OCI-LY3 (cell line): Measurements from ENCODE around the gene TRABD2A.
"Not testable (repeated sequence)": the region's sequence is repeated elsewhere in the genome, so short reads cannot be mapped to it uniquely, and the experiment has no call there.

Source experiments
- H2AFZ ChIP-seq: fragments of 200-600, 300-600 bp; shearing (Covaris generic); 2 replicates; pipeline ENCODE4 v1.6.0; 2014; ENCODE audit warnings: antibody characterized with exemption, low read depth, low read length
- H3K27ac ChIP-seq: fragments of 200-600, 300-600 bp; sonication (generic); 2 replicates; pipeline ENCODE4 v1.5.1; 2014; ENCODE audit warnings: mild to moderate bottlenecking, low read length, moderate library complexity, mixed read lengths
- H3K27me3 ChIP-seq: fragments of 200-600, 300-600 bp; sonication (generic); 2 replicates; pipeline ENCODE4 v1.6.1; 2014; ENCODE audit warnings: low read depth, low read length, mixed read lengths
- H3K36me3 ChIP-seq: fragments of 200-600, 300-600 bp; sonication (generic); replicated peaks from 2 replicates; pipeline ENCODE3; 2014; ENCODE audit warnings: low read depth, low read length, mixed read lengths
- H3K4me1 ChIP-seq: fragments of 300-600, 200-600 bp; sonication (generic); 2 replicates; pipeline ENCODE4 v1.6.1; 2014; ENCODE audit warnings: low read length, mixed read lengths
- H3K4me2 ChIP-seq: fragments of 200-600, 300-600 bp; sonication (generic); 2 replicates; pipeline ENCODE4 v1.6.1; 2014; ENCODE audit warnings: low read length, mixed read lengths
- H3K4me3 ChIP-seq: fragments of 300-600, 200-600 bp; sonication (generic); 2 replicates; pipeline ENCODE4 v1.5.1; 2014; ENCODE audit warnings: antibody characterized with exemption, mild to moderate bottlenecking, low read length, moderate library complexity
- H3K79me2 ChIP-seq: fragments of 300-600, 200-600 bp; shearing (Covaris generic); 2 replicates; pipeline ENCODE4 v1.6.1; 2014; ENCODE audit warnings: mild to moderate bottlenecking, low read length, mixed read lengths
- H3K9ac ChIP-seq: fragments of 300-600, 200-600 bp; shearing (Covaris generic); 2 replicates; pipeline ENCODE4 v1.6.0; 2014; ENCODE audit warnings: mild to moderate bottlenecking, low read length, moderate library complexity
- H3K9me3 ChIP-seq: fragments of 200-600, 300-600 bp; shearing (Covaris generic); 2 replicates; pipeline ENCODE4 v1.6.1; 2014; ENCODE audit warnings: low read length, mixed read lengths; ENCODE audit not compliant: insufficient read depth
- H4K20me1 ChIP-seq: fragments of 200-600, 300-600 bp; sonication (generic); 2 replicates; pipeline ENCODE4 v1.6.1; 2016; ENCODE audit warnings: low read length, mixed read lengths; ENCODE audit not compliant: insufficient read depth
- EZH2phosphoT487 ChIP-seq: fragments of 200-600 bp; shearing (Covaris generic); IDR thresholded peaks from 2 replicates; pipeline ENCODE4 v1.6.1; 2018; ENCODE audit warnings: antibody characterized with exemption, mixed run types, low read depth
- TF ChIP-seq, protein P1 (sequence below): fragments of 200-600, 300-600 bp; sonication (generic); IDR thresholded peaks from 2 replicates; pipeline ENCODE4 v1.5.1; 2014; ENCODE audit warnings: antibody characterized with exemption, low read length, low read depth

TRABD2A gene

GRCh38 chr2:84875213-84875560 lies 5.7 kb downstream of the TRABD2A start:
- Histone ChIP-seq H3K4me3 (no peak overlapping the region), H3K4me2 (no peak overlapping the region), H3K79me2 (peaks cover 7% of the 10 kb centered on the region; the same call in 1 of the 2 replicates), H3K9ac (no peak overlapping the region), H4K20me1 (peaks cover 4% of the 10 kb centered on the region; the same call in 1 of the 2 replicates), H3K9me3 (no peaks in the 10 kb centered on the region), H3K4me1 (peaks cover 10% of the 10 kb centered on the region), H3K36me3 (peaks cover 5% of the 10 kb centered on the region), H3K27me3 (no peaks in the 10 kb centered on the region), H2AFZ (no peak overlapping the region), H3K27ac (no peak overlapping the region)
- TF ChIP-seq, protein P1, sequence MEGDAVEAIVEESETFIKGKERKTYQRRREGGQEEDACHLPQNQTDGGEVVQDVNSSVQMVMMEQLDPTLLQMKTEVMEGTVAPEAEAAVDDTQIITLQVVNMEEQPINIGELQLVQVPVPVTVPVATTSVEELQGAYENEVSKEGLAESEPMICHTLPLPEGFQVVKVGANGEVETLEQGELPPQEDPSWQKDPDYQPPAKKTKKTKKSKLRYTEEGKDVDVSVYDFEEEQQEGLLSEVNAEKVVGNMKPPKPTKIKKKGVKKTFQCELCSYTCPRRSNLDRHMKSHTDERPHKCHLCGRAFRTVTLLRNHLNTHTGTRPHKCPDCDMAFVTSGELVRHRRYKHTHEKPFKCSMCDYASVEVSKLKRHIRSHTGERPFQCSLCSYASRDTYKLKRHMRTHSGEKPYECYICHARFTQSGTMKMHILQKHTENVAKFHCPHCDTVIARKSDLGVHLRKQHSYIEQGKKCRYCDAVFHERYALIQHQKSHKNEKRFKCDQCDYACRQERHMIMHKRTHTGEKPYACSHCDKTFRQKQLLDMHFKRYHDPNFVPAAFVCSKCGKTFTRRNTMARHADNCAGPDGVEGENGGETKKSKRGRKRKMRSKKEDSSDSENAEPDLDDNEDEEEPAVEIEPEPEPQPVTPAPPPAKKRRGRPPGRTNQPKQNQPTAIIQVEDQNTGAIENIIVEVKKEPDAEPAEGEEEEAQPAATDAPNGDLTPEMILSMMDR, result no peak
- no peak for TF ChIP-seq EZH2phosphoT487

DNA sequence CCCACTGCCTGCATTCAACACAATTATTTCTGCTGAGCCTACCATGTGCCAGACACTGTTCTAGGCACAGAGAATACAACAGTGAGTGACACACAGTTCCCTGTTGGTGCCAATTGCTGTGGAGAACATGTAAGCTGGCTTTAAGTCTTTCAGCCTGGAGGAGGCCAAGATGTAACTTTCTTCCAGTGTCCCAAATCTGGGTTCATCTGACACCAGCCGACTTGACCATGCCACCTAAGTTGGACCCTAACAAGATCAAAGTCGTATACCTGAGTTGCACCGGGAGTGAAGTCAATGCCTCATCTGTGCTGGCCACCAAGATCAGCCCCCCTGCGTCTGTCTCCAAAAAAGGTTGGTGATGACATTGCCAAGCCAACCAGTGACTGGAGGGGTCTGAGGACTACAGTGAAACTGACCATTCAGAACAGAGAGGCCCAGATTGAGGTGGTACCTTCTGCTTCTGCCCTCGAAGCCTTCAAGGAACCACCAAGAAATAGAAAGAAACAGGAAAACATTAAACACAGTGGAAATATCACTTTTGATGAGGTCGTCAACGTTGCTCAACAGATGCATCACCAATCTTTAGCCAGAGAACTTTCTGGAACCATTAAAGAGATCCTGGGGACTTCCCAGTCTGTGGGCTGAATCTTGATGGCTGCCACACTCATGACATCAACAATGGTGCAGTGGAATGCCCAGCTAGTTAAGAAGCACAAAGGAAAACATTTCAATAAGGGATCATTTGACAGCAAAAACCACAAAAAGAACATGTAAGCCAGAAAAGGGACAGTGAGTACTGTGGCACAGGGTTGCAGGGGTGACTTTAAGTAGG lies 6.3 kb downstream of the TRABD2A start:
- peaks cover 10% of the 10 kb centered on the region for H3K4me1 ChIP-seq
- H3K27ac ChIP-seq, result no peak overlapping the region
- H3K9me3 ChIP-seq, result no peaks in the 10 kb centered on the region
- peaks cover 7% of the 10 kb centered on the region; the same call in 1 of the 2 replicates for H3K79me2 ChIP-seq
- H3K27me3 ChIP-seq, result no peaks in the 10 kb centered on the region
- H3K4me3 ChIP-seq, result no peak overlapping the region
- TF ChIP-seq, protein P1, result no peak
- TF ChIP-seq EZH2phosphoT487, result no peak
- H3K36me3 ChIP-seq, result peaks cover 5% of the 10 kb centered on the region
- peaks cover 4% of the 10 kb centered on the region; the same call in 1 of the 2 replicates for H4K20me1 ChIP-seq
- no peak overlapping the region for H2AFZ ChIP-seq
- no peak overlapping the region for H3K9ac ChIP-seq
- H3K4me2 ChIP-seq, result no peak overlapping the region

DNA sequence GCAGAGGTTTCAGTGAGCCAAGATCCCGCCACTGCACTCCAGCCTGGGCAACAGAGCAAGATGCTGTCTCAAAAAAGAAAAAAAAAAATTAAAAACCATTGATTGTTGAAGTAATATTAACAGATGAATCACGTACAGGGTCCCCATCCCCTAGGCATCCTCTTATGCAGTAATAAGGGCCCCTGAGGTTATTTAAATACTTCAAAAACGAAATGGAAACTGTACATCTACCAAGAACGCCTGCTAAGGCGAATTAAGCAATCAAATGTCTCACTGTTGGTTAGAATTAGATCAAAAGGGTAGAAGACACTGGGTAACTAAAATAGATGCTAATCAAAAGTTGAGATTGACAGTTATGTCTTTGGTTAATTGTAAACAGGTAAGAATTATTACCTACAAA lies 7.5 kb downstream of the TRABD2A start:
- H3K27me3 ChIP-seq, result no peaks in the 10 kb centered on the region
- H3K9ac ChIP-seq, result no peak overlapping the region
- peaks cover 5% of the 10 kb centered on the region for H3K36me3 ChIP-seq
- no peak overlapping the region for H3K4me2 ChIP-seq
- H3K4me1 ChIP-seq, result no peaks in the 10 kb centered on the region
- TF ChIP-seq, protein P1, result no peak
- TF ChIP-seq EZH2phosphoT487, result no peak
- peaks cover 3% of the 10 kb centered on the region; the same call in 1 of the 2 replicates for H3K79me2 ChIP-seq
- peaks cover 4% of the 10 kb centered on the region; the same call in 1 of the 2 replicates for H4K20me1 ChIP-seq
- H3K9me3 ChIP-seq, result no peaks in the 10 kb centered on the region
- no peak overlapping the region for H3K27ac ChIP-seq
- H3K4me3 ChIP-seq, result no peak overlapping the region
- no peak overlapping the region for H2AFZ ChIP-seq

DNA sequence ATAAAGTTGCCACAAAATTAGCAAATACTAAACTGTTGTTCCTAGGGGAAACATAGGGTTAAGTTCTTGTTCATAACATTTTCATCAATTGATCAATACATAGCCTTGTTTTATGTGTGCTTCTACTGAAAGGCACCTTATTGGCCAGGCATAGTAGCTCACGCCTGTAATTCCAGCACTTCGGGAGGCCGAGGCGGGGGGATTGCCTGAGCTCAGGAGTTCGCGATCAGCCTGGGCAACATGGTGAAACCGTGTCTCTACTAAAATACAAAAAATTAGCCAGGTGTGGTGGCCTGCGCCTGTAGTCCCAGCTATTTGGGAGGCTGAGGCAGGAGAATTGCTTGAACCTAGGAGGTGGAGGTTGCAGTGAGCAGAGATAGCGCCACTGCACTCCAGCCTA lies 8.2 kb downstream of the TRABD2A start:
- not testable (repeated sequence) for H3K27ac ChIP-seq, H3K4me2 ChIP-seq, H3K36me3 ChIP-seq, H3K4me3 ChIP-seq, H4K20me1 ChIP-seq, H3K4me1 ChIP-seq, H3K9me3 ChIP-seq, H3K79me2 ChIP-seq, H3K27me3 ChIP-seq, H3K9ac ChIP-seq, H2AFZ ChIP-seq
